NB4 (cell line): ENCODE data around the gene FAM50B.

Source experiments
- DNase-seq: peaks from one replicate; pipeline ENCODE4 v3.0.0; 2010; ENCODE audit warnings: low read depth
- H3K4me3 ChIP-seq: one replicate; pipeline ENCODE4 v1.5.1; 2011; ENCODE audit warnings: mild to moderate bottlenecking, low read depth, low read length, moderate library complexity
- CTCF ChIP-seq: IDR thresholded peaks from one replicate; pipeline ENCODE4 v1.5.1; 2012; ENCODE audit warnings: low read depth, low read length
- MYC ChIP-seq: IDR thresholded peaks from 2 replicates; pipeline ENCODE4 v1.6.1; 2011; ENCODE audit warnings: low read depth, low read length
- POLR2A ChIP-seq: IDR thresholded peaks from 2 replicates; pipeline ENCODE4 v1.6.1; 2011; ENCODE audit warnings: mild to moderate bottlenecking; ENCODE audit not compliant: insufficient read length; ENCODE audit errors: extremely low read depth
- TF ChIP-seq, protein P1 (sequence below): IDR thresholded peaks from 2 replicates; pipeline ENCODE4 v1.6.1; 2011; ENCODE audit warnings: low read depth, low read length

The FAM50B gene

DNA sequence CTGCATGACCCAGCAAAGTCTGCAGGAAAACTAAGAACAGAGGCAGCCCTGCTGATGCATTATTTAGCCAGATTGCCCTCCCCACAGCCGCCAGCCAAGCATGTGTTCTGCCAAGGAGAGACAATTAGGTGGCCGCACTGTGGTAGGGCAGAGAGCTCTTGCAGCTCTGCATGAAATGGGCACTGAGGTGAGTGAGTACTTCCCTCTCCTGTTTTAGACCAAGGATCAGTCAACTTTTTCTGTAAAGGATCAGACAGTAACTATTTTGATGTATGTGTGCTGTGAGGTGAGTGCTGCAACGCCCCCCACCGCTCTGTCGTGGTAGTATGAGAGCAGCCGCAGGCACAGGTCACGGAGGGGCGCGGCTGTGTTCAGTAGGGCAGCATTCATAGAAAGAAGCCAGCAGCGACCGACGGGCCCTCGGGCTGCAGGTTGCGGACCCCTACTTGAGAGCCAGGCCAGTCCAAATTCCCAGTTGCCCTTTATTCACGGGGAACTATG is 23.8 kb upstream of the FAM50B start:
- TF ChIP-seq CTCF: no peak
- no peak for TF ChIP-seq POLR2A
- no peak for TF ChIP-seq MYC
- TF ChIP-seq, protein P1, sequence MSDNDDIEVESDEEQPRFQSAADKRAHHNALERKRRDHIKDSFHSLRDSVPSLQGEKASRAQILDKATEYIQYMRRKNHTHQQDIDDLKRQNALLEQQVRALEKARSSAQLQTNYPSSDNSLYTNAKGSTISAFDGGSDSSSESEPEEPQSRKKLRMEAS: no peak
- DNase-seq: no peak
- H3K4me3 ChIP-seq: no peak overlapping the region

DNA sequence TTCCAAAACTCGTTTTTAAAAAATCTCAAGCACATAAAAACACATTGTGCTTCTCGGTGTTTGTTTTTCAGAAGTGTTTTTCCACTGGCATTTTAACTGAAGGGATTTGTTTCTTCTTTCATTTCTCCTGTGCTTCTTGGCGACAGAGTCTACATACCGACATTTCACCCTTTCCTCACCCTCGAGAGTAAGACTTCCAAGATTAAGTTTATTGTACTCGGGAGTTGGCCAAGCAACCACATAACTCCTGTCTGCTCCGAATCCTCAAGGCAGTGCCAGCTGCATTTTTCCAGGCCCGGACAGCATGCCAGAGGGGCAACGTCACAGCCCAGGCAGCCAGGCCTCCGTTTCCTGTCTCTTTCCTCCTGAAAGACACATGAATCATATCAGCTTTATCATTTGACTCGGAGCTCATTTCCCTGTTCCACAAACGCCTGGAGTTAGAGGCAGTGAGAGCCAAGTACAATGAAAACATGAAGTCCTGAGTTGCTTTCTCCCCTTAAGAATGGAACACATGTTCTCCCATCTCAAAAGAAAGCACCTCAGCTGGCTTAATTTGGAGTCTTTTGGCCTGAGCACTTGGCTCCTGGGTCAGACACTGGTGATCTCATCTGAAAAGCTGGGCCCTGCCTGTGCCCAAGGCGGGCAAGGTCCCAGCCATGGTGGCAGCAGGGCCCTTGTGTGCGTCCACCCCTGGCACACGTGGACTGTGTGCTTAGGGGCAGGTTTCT is 23.2 kb upstream of the FAM50B start:
- H3K4me3 ChIP-seq: no peak overlapping the region
- DNase-seq: no peak

DNA sequence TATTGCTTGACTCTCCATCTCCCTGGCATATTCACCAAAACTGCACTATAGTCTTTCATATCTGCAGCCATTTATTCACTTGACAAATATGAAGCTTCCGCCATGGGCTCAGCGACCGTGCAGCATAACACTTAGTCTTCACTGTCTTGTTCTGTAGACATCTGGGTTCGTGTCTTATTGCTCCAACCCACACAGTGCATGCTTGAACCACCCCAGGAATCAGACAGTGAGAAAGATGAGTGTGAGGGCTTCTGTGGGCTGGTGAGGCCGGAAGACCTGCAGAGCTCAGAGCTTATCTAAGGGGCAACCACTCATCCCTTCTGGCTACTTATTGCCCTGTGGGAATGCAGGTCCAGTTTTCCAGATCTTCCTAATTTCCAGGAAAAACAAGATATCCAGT is 19.9 kb upstream of the FAM50B start:
- no peak for TF ChIP-seq POLR2A
- TF ChIP-seq, protein P1: no peak
- TF ChIP-seq CTCF: no peak
- no peak for TF ChIP-seq MYC
- H3K4me3 ChIP-seq: no peak overlapping the region
- no peak for DNase-seq

More for the DNA sequence above, 23.2 kb upstream of the FAM50B start:
- TF ChIP-seq POLR2A (no peak), MYC (no peak), CTCF (no peak)
- TF ChIP-seq, protein P1: no peak

GRCh38 chr6:3830806-3831205 is 18.4 kb upstream of the FAM50B start:
- TF ChIP-seq MYC (no peak), POLR2A (no peak), CTCF (no peak)
- TF ChIP-seq, protein P1: no peak
- no peak overlapping the region for H3K4me3 ChIP-seq
- no peak for DNase-seq

DNA sequence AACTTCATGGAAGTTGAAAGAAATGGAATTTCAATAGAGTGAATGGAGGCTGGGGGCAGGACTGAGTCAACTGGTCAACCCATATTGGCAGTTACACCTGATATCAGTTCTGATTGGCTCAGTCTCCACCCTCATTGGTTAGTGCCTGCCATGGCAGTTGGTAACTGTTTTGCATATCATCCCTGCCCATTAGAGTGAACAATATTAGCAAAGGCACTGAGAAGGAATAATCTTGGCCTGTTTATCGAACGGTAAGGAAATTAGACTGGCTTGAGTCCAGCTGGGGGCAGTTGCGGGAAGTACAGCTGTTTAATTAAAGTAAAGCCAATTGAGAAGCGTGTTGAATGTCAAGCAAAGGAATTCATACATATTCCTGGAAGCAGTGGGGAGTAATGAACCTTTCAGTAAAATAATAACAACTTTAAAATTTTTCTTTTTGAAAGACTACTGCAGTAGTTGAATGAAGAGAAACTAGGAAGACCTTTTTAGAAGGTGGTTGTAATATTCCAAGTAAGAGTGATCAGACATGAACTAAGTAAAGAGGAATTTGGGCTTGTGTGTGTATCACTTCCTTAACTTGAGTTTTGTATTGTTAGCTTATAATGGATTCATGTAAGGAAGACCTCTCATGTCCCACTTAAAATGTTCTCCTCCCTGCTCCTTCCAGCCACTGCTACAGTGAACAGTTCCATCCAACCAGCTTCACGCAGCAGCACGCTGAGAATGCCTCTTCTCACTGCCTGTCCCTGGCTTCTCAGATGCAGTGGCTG is 17.2 kb upstream of the FAM50B start:
- TF ChIP-seq, protein P1: no peak
- TF ChIP-seq POLR2A (no peak), CTCF (no peak), MYC (no peak)
- H3K4me3 ChIP-seq: no peak overlapping the region
- DNase-seq: no peak
